HepG2 (cell line): ENCODE measurements around the gene LRRC19. TPM values are rescaled to one million over a fixed set of nuclear protein-coding genes. Genes with fewer than 3 reads are reported as not detected.

ENCODE experiments used
- AGO2 ChIP-seq: fragments of 200-400 bp; formaldehyde crosslinking; optimal IDR thresholded peaks from 2 replicates; pipeline ENCODE3; 2017; ENCODE audit warnings: mild to moderate bottlenecking, low read depth, low read length, moderate library complexity
- CEBPG ChIP-seq: IDR thresholded peaks from 2 replicates; pipeline ENCODE4 v1.6.1; 2016
- CREBL2 ChIP-seq: sonication (generic); formaldehyde crosslinking; IDR thresholded peaks from 2 replicates; pipeline ENCODE4 v1.8.1; 2023; ENCODE audit warnings: missing genetic modification reagents, mild to moderate bottlenecking, borderline replicate concordance
- FLYWCH1 ChIP-seq: sonication (generic); formaldehyde crosslinking; IDR thresholded peaks from 2 replicates; pipeline ENCODE4 v1.8.1; 2023; ENCODE audit warnings: mild to moderate bottlenecking, missing genetic modification reagents
- HIC2 ChIP-seq: sonication (generic); formaldehyde crosslinking; IDR thresholded peaks from 2 replicates; pipeline ENCODE4 v1.9.0; 2022; ENCODE audit warnings: low read depth, missing genetic modification reagents
- HNRNPLL ChIP-seq: fragments of 200-400 bp; formaldehyde crosslinking; IDR thresholded peaks from 2 replicates; pipeline ENCODE4 v1.6.1; 2017; ENCODE audit warnings: mild to moderate bottlenecking, low read depth, low read length; ENCODE audit not compliant: poor library complexity, severe bottlenecking
- IRF2 ChIP-seq: IDR thresholded peaks from 2 replicates; pipeline ENCODE4 v1.6.1; 2018; ENCODE audit warnings: missing genetic modification reagents, missing compliant biosample characterization
- MIER2 ChIP-seq: IDR thresholded peaks from 2 replicates; pipeline ENCODE4 v1.6.1; 2016; ENCODE audit warnings: missing biosample characterization, missing genetic modification reagents
- NR2F2 ChIP-seq: IDR thresholded peaks from 2 replicates; pipeline ENCODE4 v1.6.1; 2012; ENCODE audit warnings: low read depth, inconsistent platforms, borderline replicate concordance
- PHF5A ChIP-seq: IDR thresholded peaks from one replicate; pipeline ENCODE4 v1.6.1; 2018; ENCODE audit warnings: low read depth, missing genetic modification reagents; ENCODE audit not compliant: unreplicated experiment
- POLR2AphosphoS2 ChIP-seq: IDR thresholded peaks from 2 replicates; pipeline ENCODE4 v1.6.1; 2011; ENCODE audit warnings: low read depth, low read length, improper control_type of control experiment
- RXRB ChIP-seq: IDR thresholded peaks from 2 replicates; pipeline ENCODE4 v1.6.1; 2016; ENCODE audit warnings: borderline replicate concordance, missing genetic modification reagents, missing compliant biosample characterization
- SUZ12 ChIP-seq: fragments of 150-350 bp; IDR thresholded peaks from 2 replicates; pipeline ENCODE4 v1.6.1; 2014; ENCODE audit warnings: low read depth, low read length
- TAF15 ChIP-seq: fragments of 200-400 bp; formaldehyde crosslinking; IDR thresholded peaks from one replicate; pipeline ENCODE4 v1.6.1; 2018; ENCODE audit warnings: mild to moderate bottlenecking, low read depth, low read length; ENCODE audit not compliant: poor library complexity, severe bottlenecking
- TP53 ChIP-seq: sonication (generic); formaldehyde crosslinking; conservative IDR thresholded peaks from 2 replicates; pipeline ENCODE4 v1.4.0; 2020; ENCODE audit warnings: missing genetic modification reagents
- XBP1 ChIP-seq: sonication (generic); formaldehyde crosslinking; IDR thresholded peaks from 2 replicates; pipeline ENCODE4 v1.5.0; 2020; ENCODE audit warnings: missing genetic modification reagents
- ZNF496 ChIP-seq: sonication (generic); formaldehyde crosslinking; IDR thresholded peaks from 2 replicates; pipeline ENCODE4 v1.8.1; 2023; ENCODE audit warnings: mild to moderate bottlenecking, moderate library complexity, missing genetic modification reagents; ENCODE audit not compliant: insufficient replicate concordance
- ZNF558 ChIP-seq: sonication (generic); formaldehyde crosslinking; IDR thresholded peaks from 2 replicates; pipeline ENCODE4 v1.9.0; 2022; ENCODE audit warnings: mild to moderate bottlenecking, missing genetic modification reagents, borderline replicate concordance
- ZNF724P ChIP-seq: sonication (generic); formaldehyde crosslinking; IDR thresholded peaks from 2 replicates; pipeline ENCODE4 v1.8.0; 2022; ENCODE audit warnings: missing genetic modification reagents, borderline replicate concordance
- ZNF737 ChIP-seq: sonication (generic); formaldehyde crosslinking; IDR thresholded peaks from 2 replicates; pipeline ENCODE4 v1.5.0; 2020; ENCODE audit warnings: missing genetic modification reagents, mild to moderate bottlenecking, borderline replicate concordance
- ZNF816 ChIP-seq: sonication (generic); formaldehyde crosslinking; IDR thresholded peaks from 2 replicates; pipeline ENCODE4 v1.8.0; 2022; ENCODE audit warnings: missing genetic modification reagents, mild to moderate bottlenecking, borderline replicate concordance
- polyA plus RNA-seq, 8 experiments: library from polyadenylated mRNA; depleted of rRNA in 3 of 8; stranded (reverse) in 7 of 8; unstranded in 1 of 8; fragments of >200 nt; fragmentation: Illumina TruSeq in 4 of 8; extraction: Trizol in 4 of 8; gene quantifications; 2 replicates each; pipeline versions ENCODE4 v1.2.1 to v1.2.3, GENCODE V29; 2011 to 2016; ENCODE audit warnings: low read depth in 4 of 8, missing spikeins in 1 of 8, mixed read lengths in 1 of 8; ENCODE audit not compliant: insufficient read depth in 1 of 8
- total RNA-seq, 5 experiments: library from RNA; depleted of rRNA; stranded (reverse); fragments of >200 nt; fragmentation: Illumina TruSeq; extraction: Trizol; gene quantifications; 2 replicates each; pipeline ENCODE4 v1.2.3, GENCODE V29; 2016; ENCODE audit warnings: low read depth in 1 of 5
- TF ChIP-seq, protein P1 (sequence below): sonication (generic); formaldehyde crosslinking; IDR thresholded peaks from 2 replicates; pipeline ENCODE4 v1.8.0; 2022; ENCODE audit warnings: mild to moderate bottlenecking, missing genetic modification reagents, moderate library complexity
- TF ChIP-seq, protein P2 (sequence below): IDR thresholded peaks from 2 replicates; pipeline ENCODE4 v1.6.1; 2016; ENCODE audit warnings: missing compliant biosample characterization, missing genetic modification reagents, borderline replicate concordance
- TF ChIP-seq, protein P3 (sequence below): sonication (generic); formaldehyde crosslinking; IDR thresholded peaks from 2 replicates; pipeline ENCODE4 v1.5.1; 2020; ENCODE audit warnings: missing genetic modification reagents, mild to moderate bottlenecking, borderline replicate concordance

The LRRC19 gene
- total and polyA plus RNA-seq, 2 of the 13 experiments (the other 11 are each of a cell fraction or from before 2014, with no cell fraction given), result not detected

GRCh38 chr9:26955921-26956859 is 49.3 kb downstream of the LRRC19 start, which contains the start of gene IFT74 (continued):
- TF ChIP-seq ZNF558 (CRISPR knock-in tag) (peak; percentile 68; the same call in 1 of the 2 replicates), ZNF737 (no peak), FLYWCH1 (CRISPR knock-in tag) (no peak), CREBL2 (no peak), ZNF496 (CRISPR knock-in tag) (no peak), TAF15 (no peak), RXRB (CRISPR knock-in tag) (0 out of 2 replicates have a peak, but pooled peaks have one; percentile 7), ZNF816 (CRISPR knock-in tag) (no peak), XBP1 (CRISPR knock-in tag) (no peak), SUZ12 (no peak), MIER2 (CRISPR knock-in tag) (peak; percentile 11; the same call in 1 of the 2 replicates), AGO2 (no peak), NR2F2 (no peak), HNRNPLL (peak; percentile 86), ZNF724P (CRISPR knock-in tag) (no peak), TP53 (no peak), IRF2 (peak; percentile 57; the same call in 1 of the 2 replicates), POLR2AphosphoS2 (no peak), PHF5A (no peak), CEBPG (CRISPR knock-in tag) (peak; percentile 73), HIC2 (CRISPR knock-in tag) (no peak)
- TF ChIP-seq, protein P1, sequence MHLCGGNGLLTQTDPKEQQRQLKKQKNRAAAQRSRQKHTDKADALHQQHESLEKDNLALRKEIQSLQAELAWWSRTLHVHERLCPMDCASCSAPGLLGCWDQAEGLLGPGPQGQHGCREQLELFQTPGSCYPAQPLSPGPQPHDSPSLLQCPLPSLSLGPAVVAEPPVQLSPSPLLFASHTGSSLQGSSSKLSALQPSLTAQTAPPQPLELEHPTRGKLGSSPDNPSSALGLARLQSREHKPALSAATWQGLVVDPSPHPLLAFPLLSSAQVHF, result no peak
- TF ChIP-seq, protein P2, sequence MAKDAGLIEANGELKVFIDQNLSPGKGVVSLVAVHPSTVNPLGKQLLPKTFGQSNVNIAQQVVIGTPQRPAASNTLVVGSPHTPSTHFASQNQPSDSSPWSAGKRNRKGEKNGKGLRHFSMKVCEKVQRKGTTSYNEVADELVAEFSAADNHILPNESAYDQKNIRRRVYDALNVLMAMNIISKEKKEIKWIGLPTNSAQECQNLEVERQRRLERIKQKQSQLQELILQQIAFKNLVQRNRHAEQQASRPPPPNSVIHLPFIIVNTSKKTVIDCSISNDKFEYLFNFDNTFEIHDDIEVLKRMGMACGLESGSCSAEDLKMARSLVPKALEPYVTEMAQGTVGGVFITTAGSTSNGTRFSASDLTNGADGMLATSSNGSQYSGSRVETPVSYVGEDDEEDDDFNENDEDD (CRISPR knock-in tag), result no peak
- TF ChIP-seq, protein P3, sequence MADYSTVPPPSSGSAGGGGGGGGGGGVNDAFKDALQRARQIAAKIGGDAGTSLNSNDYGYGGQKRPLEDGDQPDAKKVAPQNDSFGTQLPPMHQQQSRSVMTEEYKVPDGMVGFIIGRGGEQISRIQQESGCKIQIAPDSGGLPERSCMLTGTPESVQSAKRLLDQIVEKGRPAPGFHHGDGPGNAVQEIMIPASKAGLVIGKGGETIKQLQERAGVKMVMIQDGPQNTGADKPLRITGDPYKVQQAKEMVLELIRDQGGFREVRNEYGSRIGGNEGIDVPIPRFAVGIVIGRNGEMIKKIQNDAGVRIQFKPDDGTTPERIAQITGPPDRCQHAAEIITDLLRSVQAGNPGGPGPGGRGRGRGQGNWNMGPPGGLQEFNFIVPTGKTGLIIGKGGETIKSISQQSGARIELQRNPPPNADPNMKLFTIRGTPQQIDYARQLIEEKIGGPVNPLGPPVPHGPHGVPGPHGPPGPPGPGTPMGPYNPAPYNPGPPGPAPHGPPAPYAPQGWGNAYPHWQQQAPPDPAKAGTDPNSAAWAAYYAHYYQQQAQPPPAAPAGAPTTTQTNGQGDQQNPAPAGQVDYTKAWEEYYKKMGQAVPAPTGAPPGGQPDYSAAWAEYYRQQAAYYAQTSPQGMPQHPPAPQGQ (CRISPR knock-in tag), result no peak
